NOMO-1 (cell line): Measurements from ENCODE around the gene CEBPE.

Experiments
- DNase-seq, 2 experiments: peaks; one replicate each; lab custom pipeline; 2025; ENCODE audit not compliant: unreplicated experiment in 2 of 2; lab: John Stamatoyannopoulos, UW

CEBPE gene

DNA sequence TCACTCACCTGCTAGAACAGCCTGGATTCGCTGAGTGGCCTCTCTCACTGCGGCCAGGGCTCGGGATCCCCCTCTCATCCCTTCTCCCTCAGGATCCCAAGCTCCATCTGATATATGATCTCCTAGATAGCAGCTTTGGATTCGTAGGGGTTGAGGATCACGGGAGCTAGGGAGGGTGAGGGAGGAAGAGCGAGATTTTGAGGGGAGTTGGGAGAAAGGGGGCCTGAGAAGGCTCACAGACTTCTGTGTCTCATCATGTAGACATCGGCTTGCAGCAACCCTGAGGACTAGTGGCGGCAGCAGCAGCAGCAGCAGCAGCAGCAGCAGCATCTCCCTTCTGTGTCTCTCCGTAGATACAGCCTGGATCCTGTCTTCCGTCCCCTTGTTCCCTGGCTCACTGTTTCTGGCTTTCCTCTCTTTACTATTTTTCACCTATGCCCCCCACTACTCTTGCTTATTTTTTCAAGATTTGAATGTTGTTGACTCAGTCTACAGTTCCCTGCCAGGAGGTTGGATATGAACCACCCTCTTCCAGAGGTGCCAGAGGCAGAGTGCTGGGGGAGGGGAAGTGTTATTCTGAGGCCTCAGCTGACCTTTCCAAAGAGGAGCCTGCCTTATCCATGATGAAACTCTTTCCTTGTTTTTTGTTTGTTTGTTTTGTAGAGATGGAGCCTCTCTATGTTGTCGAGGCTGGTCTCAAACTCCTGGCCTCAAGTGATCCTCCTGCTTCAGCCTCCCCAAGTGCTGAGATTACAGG lies 14.3 kb downstream of the CEBPE start, which contains the start of gene CIROP:
CIROP (minus strand) TSS at position 399 of the 757 bp plus-strand sequence; CDS start at position 330, 69 bp downstream.
- no peak for DNase-seq

DNA sequence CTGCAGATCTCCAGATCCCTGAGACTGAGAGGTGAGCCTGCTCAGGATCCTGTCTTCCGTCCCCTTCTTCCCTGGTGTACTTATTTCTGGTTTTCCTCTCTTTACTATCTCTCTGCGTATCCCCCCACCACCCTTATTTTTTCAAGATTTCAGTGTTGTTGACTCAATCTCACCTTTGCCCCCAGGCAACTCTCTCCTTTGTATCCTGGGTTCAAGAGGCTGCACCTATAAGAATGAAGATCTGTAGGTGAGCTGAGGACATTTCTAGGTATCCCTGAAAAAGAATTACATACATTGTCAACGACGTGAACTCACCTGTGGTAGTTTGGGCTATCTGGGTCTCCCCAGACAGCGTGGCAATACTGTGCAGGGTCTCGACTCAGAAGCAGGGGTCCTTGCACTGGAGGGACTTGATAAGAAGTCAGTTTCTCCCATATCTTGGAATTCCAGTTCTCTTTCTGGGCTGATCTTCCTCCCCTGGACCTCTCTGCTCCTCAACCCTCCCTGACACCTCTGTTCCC lies 14.9 kb downstream of the CEBPE start:
- no peak for DNase-seq

DNA sequence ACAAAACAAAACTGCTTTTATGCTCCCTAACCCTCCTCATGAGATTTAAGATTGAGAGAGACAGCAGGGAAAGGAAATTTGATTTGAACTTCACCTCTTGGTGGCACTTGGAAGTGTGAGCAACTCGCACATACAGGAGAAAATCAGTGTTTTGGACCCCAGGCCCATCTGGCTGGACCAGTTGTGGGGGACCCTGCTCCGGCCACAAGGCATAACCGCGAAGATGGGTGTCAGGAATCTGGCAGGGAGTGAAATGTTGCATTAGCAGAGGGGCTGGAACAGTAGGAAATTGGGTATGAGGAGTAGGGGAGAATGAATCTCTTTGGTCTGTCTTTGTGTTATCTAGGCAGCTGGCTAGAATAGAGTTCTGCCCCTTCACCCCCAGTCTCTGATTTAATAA lies 15.5 kb downstream of the CEBPE start:
- no peak for DNase-seq

GRCh38 chr14:23102801-23103200 lies 16.3 kb downstream of the CEBPE start:
- DNase-seq: no peak

- no peak for DNase-seq
Measured at GRCh38 chr14:23101986-23102625, 16.9 kb downstream of the CEBPE start.

- DNase-seq: no peak
Measured at GRCh38 chr14:23101213-23101970, 17.7 kb downstream of the CEBPE start.

DNA sequence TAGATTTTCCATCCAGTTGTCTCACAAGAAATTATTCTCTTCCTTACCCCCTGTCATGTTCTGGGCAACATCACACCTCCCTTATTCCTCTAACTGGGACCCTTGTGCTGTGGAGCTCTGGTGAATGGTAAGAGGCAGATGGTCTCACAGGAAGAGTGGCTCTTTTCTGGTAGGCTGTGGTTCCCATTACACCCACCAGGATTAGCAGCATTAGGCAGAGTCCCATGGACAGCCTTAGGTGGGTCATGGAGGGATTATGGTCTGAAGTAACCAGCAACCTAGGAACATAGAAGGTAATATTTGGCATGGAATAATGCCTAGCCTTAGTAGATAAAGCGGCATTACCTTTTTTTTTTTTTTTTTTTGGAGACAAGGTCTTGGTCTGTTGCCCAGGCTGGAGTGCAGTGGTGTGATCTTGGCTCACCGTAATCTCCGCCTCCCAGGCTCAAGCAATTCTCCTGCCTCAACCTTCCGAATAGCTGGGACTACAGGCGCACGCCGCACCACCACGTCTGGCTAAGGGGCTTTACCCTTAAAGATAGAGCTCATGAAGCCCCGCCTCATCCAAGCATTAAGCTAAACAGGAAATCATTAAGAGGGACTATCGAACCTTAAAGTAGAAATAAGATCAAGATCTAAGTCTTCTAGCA lies 19.7 kb downstream of the CEBPE start:
- no peak for DNase-seq

- DNase-seq: no peak
Measured at GRCh38 chr14:23097786-23098185, 21.3 kb downstream of the CEBPE start.

- DNase-seq: no peak
Measured at GRCh38 chr14:23095196-23096108, 23.6 kb downstream of the CEBPE start, which contains the start of gene C14orf119. Gene C14orf119 (plus strand): TSS chr14:23095505. CDS start chr14:23097659, 2,154 bp downstream.

GRCh38 chr14:23094666-23095195 lies 24.3 kb downstream of the CEBPE start, which contains the start of gene ACIN1:
Gene ACIN1 (minus strand): TSS chr14:23095136. CDS start chr14:23095112, 24 bp downstream.
- no peak for DNase-seq

DNA sequence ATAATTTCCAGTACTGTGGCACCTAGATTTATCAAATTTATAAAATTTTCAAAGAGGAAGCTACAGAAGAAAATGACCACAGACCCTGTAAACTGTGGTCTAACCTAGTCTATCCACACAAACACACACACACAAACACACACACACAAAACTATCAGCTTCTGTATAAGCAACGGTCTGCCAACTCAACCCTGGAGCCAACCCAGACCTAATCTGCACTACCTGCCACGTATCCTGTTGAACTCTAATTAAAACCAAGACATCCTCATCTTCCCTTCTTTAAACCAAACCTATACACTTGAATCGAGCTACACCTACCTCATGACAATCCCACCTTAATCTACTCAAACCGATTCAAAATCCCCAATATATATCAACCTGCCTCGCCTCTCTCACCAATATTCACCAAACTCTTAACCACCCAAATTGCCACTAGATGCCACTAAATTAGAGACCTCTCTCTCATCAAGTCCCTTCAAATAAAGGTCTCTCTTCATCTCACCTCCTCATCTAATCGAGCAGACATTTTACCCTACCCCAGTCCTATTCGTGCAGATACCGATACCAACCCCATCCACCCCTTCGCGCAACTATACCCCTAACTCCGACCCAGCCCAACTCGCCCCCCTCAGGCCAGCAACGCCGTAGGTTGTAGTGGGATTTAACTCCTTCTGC lies 24.9 kb downstream of the CEBPE start:
- no peak for DNase-seq

- no peak for DNase-seq
Measured at GRCh38 chr14:23093526-23093925, 25.5 kb downstream of the CEBPE start.

DNA sequence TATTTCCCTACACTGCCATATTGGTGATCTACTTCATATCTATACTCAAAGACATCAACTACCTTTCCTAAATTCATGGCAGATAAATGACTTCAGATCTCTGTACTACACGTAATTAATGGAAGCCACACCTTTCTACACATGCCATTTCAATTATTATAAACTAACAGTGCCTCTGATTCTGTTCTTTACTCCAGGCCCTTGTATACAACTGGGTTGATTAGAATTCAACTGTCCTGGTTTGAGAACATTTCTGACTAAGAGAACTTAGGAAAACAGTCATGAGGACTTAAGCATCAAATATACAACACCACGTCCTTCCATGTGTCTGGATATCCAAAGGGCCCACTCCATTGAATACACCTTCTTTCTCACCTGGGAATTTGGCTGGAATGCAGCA lies 26.0 kb downstream of the CEBPE start:
- no peak for DNase-seq

GRCh38 chr14:23091294-23092225 lies 27.5 kb downstream of the CEBPE start:
- DNase-seq: no peak

DNA sequence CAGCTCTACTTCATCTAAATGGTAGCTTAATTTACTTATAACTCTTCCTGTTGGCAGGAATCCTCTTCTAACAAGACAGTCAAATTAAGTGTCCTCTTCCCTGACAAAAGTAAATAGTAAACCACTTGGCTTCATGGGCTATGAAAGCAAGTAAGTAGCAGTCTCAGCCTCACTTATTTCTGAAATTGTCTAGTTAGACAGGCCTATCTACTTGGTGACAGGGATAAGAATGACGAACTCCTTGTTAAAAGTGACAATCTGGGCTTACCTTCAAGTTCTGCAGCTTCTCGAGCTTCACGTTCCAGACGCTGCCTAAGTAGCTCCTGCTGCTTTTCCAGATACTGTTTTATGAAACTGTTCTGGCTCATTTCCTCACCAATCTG lies 28.8 kb downstream of the CEBPE start:
- no peak for DNase-seq

DNA sequence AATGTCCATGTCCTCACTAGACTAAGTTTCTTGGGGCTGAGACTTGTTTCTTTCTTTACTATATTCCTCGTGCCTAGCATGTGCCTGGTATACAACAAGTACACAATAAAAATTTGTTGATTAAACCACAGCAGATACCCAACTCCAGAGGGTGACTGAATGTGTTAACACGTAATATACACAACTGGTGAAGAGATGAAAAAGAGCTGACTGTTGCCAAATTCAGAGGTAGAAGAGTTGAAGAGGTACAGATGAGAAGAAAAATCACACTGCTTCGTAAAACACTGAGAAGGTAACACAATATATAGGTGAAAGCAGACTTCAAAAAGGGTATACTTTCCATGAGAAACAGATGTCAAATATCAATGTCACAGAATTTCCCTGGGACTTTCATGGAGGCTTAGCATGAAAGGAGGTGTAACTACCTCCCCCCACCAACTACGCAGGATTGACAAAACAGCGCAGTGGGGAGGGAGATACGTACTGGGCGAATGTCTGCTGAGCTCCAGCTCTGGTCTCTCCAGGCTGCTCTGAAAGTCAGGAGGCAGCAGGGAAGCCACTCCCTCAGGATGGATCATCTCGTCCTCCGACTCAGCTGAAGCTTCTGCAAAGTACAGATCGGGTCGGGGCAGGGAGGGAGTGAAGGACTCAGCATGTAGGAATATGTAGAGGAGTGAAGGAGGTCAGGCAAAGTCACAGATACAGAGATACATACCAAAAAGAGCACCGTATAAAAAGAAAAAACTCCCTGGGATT lies 29.4 kb downstream of the CEBPE start:
- DNase-seq: no peak

DNA sequence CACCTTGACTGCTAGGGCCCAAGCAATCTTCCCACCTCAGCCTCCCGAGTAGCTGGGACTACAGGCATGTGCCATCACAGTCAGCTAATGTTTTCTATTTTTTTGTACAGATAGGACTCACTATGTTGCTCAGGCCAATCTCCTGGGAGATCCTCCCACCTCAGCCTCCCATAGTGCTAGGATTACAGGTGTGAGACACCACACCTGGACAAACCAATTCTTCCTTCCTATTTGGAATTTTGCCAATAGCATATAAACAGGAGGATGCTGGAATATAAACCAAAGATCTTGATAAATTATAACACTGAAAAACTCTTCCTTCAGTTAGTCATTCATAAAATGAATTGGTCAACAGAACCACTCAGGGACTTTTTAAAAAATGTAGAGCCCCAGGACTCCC lies 32.5 kb downstream of the CEBPE start:
- DNase-seq: no peak
